Omental fat pad (tissue), 4 donors: Measurements from ENCODE around the gene PRSS56. TPM values are rescaled to one million over a fixed set of nuclear protein-coding genes. Genes with fewer than 3 reads are reported as not detected.

Source experiments
- ATAC-seq: fragments of 150-250 bp; one replicate; pipeline ENCODE4 v1.9.1; 2016; ENCODE audit warnings: mild to moderate bottlenecking, moderate library complexity; ENCODE audit not compliant: low FRiP score
- DNase-seq: peaks from one replicate; pipeline ENCODE4 v3.0.0-alpha.2; 2019; ENCODE audit warnings: low spot score
- CTCF ChIP-seq, 3 donors: fragments of 450-650 bp; IDR thresholded peaks; one replicate each; pipeline ENCODE4 v1.5.1; 2016 to 2017; ENCODE audit warnings: antibody characterized with exemption in 3 of 3, mild to moderate bottlenecking in 3 of 3, moderate library complexity in 2 of 3
- total RNA-seq, 4 donors: library from RNA; depleted of rRNA; stranded (reverse); fragments of >200 nt; gene quantifications; one replicate each; pipeline ENCODE4 v1.1.0, GENCODE V29; 2016

Gene PRSS56
- total RNA-seq, 4 donors from 2014 or later, result not detected

GRCh38 chr2:232544674-232545073 is 24.5 kb downstream of the PRSS56 start:
- DNase-seq (no peak), ATAC-seq (no peak)
- TF ChIP-seq CTCF (IDR thresholded peaks at IDR 0.05), result no peak

GRCh38 chr2:232545511-232546375 is 25.6 kb downstream of the PRSS56 start:
- no peak for DNase-seq
- no peak for ATAC-seq
- TF ChIP-seq CTCF (IDR thresholded peaks at IDR 0.05), result no peak

GRCh38 chr2:232547991-232548390 is 27.8 kb downstream of the PRSS56 start:
- DNase-seq (no peak), ATAC-seq (no peak)
- TF ChIP-seq CTCF (IDR thresholded peaks at IDR 0.05), result no peak

- DNase-seq (no peak), ATAC-seq (peak; percentile 43)
- TF ChIP-seq CTCF (IDR thresholded peaks at IDR 0.05), result no peak
Measured at GRCh38 chr2:232549655-232550353, 29.6 kb downstream of the PRSS56 start.

- peak; percentile 98 for ATAC-seq
- DNase-seq, result peak; percentile 73
Measured at GRCh38 chr2:232550354-232551249, 30.4 kb downstream of the PRSS56 start, which contains the start of the genes EIF4E2 and TIGD1. TSS of gene EIF4E2 (plus strand) at chr2:232550689. CDS start at chr2:232550725, 36 bp downstream. TSS of gene TIGD1 (minus strand) at chr2:232550557. CDS start at chr2:232549882, 675 bp downstream.

More at GRCh38 chr2:232550354-232551249, 30.4 kb downstream of the PRSS56 start, which contains the start of the genes EIF4E2 and TIGD1:
- TF ChIP-seq CTCF (IDR thresholded peaks at IDR 0.05), result peak in 1 of 3 donors; percentile 3
